Mucosa of rectum (tissue), 2 donors: Measurements from ENCODE around the gene ZNF554.
"Not testable (repeated sequence)": the region's sequence is repeated elsewhere in the genome, so short reads cannot be mapped to it uniquely, and the experiment has no call there.

Source experiments
- H3K27ac ChIP-seq, 2 donors: one replicate each; pipeline ENCODE4 v1.7.0; 2013; ENCODE audit warnings: inconsistent platforms in 2 of 2, low read depth in 2 of 2, low read length in 2 of 2
- H3K27me3 ChIP-seq, 2 donors: one replicate each; pipeline ENCODE4 v1.7.0; 2013; ENCODE audit warnings: low read length in 2 of 2; ENCODE audit not compliant: control insufficient read depth in 2 of 2, insufficient read depth in 2 of 2
- H3K36me3 ChIP-seq, 2 donors: one replicate each; pipeline ENCODE4 v1.7.0; 2013; ENCODE audit warnings: low read length in 2 of 2; ENCODE audit not compliant: control insufficient read depth in 2 of 2, insufficient read depth in 2 of 2
- H3K4me1 ChIP-seq, 2 donors: one replicate each; pipeline ENCODE4 v1.7.0; 2013; ENCODE audit warnings: low read length in 2 of 2, mild to moderate bottlenecking in 1 of 2; ENCODE audit not compliant: control insufficient read depth in 2 of 2, insufficient read depth in 2 of 2
- H3K4me3 ChIP-seq, 2 donors: one replicate each; pipeline ENCODE4 v1.7.0; 2013; ENCODE audit warnings: low read length in 2 of 2
- H3K9ac ChIP-seq, 2 donors: one replicate each; pipeline ENCODE4 v1.7.0; 2013; ENCODE audit warnings: low read length in 2 of 2, low read depth in 1 of 2, mild to moderate bottlenecking in 1 of 2
- H3K9me3 ChIP-seq, 2 donors: one replicate each; pipeline ENCODE4 v1.7.0; 2013; ENCODE audit warnings: low read length in 2 of 2; ENCODE audit not compliant: control insufficient read depth in 2 of 2
- donor health status: healthy.
- donor health status: Normal muscosa, but diverticular disease.

Gene ZNF554

DNA sequence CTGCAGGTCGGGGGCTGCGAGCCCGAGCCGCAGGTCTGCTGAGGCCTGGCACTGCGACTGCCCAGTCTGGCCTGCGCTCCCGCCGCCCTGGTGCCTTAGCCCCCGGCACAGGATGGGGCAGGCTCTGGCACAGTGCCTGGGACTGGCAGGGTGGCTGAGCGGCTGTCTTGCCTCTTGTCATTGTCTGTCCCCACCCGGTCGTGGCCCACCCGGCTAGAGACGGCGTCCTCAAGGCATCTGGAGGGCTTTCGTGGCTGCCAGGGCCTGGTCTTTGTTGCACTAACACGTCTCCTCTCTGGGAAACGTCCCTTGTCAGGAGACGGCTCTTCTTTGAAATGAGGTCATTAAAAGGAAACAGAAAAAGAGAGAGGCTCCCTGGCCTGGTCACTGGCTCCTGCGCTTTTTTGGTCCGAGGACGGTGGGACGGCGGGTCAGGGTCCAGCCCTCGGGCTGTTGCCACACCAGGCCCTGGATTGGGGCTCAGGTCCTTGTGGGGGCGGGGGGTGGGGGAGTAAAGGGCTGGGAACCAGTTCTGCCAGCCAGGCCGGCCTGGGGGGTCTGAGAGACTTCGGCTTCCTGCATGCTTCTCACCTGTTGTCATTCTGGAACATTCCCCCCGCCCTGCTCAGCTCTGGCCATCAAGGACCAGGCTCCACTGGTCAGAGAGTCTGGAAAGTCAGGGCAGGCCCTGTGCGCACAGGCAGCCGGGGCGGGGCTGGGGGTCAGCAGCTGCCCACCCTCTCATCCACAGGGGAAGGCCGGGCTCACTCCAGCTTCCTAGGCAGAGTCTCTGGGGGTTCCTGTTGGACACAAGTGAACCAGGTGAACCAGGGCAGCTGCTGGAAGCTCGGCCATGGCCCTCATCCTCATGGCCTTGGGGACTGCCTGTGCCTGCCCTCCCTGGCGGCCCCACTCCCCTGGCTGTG lies 6.2 kb upstream of the ZNF554 start:
- H3K4me1 ChIP-seq: peaks cover 16 to 23% of the 10 kb centered on the region in 2 donors
- H3K27me3 ChIP-seq: no peaks in the 10 kb centered on the region
- H3K36me3 ChIP-seq: peaks cover 17 to 18% of the 10 kb centered on the region in 2 donors
- no peak overlapping the region for H3K27ac ChIP-seq
- H3K9ac ChIP-seq: no peak overlapping the region
- H3K9me3 ChIP-seq: no peaks in the 10 kb centered on the region
- no peak overlapping the region for H3K4me3 ChIP-seq

DNA sequence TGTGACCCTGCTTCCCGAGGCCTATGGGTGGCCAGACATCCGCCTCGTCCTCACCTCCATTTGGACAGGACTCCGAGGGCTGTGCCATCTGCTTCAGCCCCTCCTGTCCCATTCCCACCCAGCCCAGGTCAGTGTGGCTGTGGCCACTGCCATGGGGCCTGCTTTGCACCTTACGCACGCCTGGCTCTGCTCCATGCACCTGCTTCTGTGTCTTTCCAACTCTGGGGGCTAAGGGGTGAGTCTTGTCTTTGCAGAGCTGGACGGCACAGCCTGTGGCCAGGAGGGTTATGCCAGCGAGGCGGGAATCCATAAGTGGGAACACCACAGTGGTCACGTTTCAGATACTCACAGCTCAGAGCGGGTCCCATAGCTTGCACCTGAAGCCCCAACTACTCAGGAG lies 5.2 kb upstream of the ZNF554 start:
- H3K36me3 ChIP-seq: peaks cover 9 to 10% of the 10 kb centered on the region in 2 donors
- H3K4me1 ChIP-seq: peaks cover 16 to 23% of the 10 kb centered on the region in 2 donors
- no peak overlapping the region for H3K27ac ChIP-seq
- H3K9me3 ChIP-seq: no peaks in the 10 kb centered on the region
- H3K27me3 ChIP-seq: no peaks in the 10 kb centered on the region
- H3K4me3 ChIP-seq: no peak overlapping the region
- H3K9ac ChIP-seq: no peak overlapping the region

DNA sequence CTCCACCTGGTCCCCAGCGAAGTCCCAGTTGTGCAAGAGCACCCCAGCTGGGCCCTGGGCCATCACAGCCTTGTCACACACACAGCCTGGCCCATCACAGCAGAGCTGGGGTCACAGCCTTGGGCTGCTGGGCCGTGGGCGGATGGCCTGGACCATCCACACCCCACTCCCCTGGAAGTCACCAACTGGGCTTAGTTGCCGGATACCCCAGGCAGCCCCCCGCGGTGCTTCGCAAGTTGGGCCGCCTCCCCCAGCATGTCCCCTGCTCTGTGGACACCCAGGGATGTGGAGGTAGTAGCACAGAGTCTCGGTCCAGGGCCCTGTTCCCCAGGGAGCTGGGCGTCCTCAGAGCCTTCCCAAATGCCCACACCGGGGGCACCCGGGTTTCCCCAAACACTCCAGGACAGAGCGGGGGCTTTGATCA lies 4.5 kb upstream of the ZNF554 start:
- Histone ChIP-seq H3K27ac (no peak overlapping the region), H3K4me1 (peaks cover 17 to 24% of the 10 kb centered on the region in 2 donors), H3K9ac (no peak overlapping the region), H3K9me3 (no peaks in the 10 kb centered on the region), H3K4me3 (no peak overlapping the region), H3K27me3 (no peaks in the 10 kb centered on the region), H3K36me3 (peaks cover 5% of the 10 kb centered on the region in 2 donors)

DNA sequence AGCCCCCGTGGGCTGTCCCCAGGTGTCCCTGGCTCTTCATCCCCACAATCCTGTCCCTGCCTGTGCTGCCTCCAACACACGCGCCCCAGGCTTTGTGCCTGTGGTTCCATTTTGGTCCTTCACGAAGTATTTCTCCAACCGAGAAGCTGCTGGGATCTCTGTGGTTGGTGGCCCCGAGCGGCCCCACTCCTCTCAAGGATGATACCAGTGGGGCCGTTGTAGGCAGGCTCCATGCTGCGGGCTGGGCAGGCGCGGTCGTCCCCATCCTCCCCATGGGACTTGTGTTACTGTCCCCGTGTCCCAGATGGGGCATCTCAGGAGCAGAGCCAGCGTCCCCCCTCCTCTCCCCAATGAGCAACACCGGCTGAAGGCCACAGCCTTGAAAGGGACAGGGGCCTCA lies 3.7 kb upstream of the ZNF554 start:
- Histone ChIP-seq H3K27me3 (no peaks in the 10 kb centered on the region), H3K27ac (no peak overlapping the region), H3K9me3 (no peaks in the 10 kb centered on the region), H3K9ac (no peak overlapping the region), H3K4me3 (no peak overlapping the region), H3K4me1 (peaks cover 16 to 25% of the 10 kb centered on the region in 2 donors), H3K36me3 (peaks cover 3 to 5% of the 10 kb centered on the region in 2 donors)

DNA sequence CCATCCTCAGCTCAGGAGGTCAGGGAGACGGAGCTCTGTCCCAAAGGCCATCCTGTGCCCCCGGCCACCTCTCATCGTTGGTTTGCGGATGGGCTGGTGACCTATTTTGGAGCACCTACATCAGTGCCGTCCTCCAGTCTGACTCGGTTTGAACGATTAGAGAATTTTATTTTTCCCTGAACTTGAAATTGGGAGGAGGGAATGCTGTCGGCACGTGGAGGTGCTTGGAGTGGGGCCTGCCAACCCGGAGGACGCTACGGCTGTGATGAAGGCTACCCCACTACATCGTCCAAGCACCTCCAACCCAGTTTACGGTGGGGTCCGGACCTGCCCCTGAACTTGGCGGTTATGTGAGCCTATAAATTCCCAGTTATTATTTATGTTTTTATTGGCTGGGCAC lies 3.0 kb upstream of the ZNF554 start:
- Histone ChIP-seq H3K36me3 (peaks cover 0 to 5% of the 10 kb centered on the region in 2 donors), H3K4me3 (no peak overlapping the region), H3K9ac (no peak overlapping the region), H3K9me3 (no peaks in the 10 kb centered on the region), H3K27me3 (no peaks in the 10 kb centered on the region), H3K27ac (no peak overlapping the region), H3K4me1 (peaks cover 11 to 18% of the 10 kb centered on the region in 2 donors)

DNA sequence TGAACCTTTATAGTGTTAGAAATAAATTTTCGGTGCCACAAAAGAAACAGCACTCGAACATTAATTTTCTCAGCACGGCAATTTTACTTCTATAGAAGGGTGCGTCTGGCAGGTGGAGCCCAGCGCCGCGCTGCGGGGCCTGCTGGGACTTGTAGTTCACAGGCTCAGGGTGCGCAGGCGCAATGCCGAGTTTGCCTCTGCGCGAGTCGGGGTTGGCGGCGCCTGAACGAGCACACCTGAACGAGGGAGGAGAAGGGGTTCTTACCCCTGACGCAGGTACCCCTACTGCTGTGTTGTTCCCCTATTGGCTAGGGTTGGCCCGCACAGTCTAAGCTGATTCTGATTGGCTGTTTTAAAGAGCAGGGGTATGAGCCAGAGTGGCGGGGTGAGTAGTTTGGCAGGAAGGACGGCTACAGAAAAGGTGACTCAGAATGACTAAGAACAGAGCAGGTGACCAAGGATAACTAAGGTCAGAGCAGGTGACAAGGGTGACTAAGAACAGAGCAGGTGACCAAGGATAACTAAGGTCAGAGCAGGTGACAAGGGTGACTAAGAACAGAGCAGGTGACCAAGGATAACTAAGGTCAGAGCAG lies 2.3 kb upstream of the ZNF554 start:
- H3K27me3 ChIP-seq, H3K27ac ChIP-seq, H3K4me3 ChIP-seq, H3K36me3 ChIP-seq, H3K9ac ChIP-seq, H3K9me3 ChIP-seq: not testable (repeated sequence)
- peaks cover 6 to 11% of the 10 kb centered on the region in 2 donors for H3K4me1 ChIP-seq

DNA sequence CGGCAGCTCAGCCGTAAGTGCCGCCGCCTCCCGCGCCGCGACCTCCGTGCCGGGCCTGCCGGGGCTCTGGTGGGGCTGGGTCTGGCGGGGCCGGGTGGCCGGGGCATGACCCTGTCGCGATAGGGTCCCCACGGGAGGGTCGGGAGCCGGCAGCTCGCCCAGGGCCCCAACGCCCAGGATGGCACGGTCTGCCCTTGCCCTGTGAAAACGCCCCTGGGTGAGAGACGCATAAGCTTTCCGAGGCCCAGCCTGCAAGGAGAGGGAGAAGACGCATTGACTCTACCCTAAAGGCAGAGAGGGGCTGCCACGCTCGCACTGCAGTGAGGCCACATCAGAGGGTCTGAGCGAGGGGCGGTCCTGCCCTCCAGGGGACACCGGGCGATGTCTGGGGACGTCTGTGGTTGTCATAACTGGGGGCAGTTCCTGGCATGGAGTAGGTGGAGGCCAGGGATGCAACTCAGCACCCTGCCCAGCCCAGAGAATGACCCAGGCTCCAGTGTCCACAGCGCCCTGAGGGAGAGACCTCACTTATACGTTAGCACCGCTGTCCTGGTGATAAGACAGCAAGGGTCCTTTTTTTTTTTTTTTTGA lies 539 bp downstream of the ZNF554 start:
- Histone ChIP-seq H3K36me3 (no peaks in the 10 kb centered on the region), H3K4me1 (peaks cover 3 to 5% of the 10 kb centered on the region in 2 donors), H3K9ac (peak overlapping the region; percentile 66 to 82), H3K27me3 (no peaks in the 10 kb centered on the region), H3K4me3 (peak overlapping the region; percentile 76 to 81), H3K27ac (no peak overlapping the region), H3K9me3 (no peaks in the 10 kb centered on the region)

DNA sequence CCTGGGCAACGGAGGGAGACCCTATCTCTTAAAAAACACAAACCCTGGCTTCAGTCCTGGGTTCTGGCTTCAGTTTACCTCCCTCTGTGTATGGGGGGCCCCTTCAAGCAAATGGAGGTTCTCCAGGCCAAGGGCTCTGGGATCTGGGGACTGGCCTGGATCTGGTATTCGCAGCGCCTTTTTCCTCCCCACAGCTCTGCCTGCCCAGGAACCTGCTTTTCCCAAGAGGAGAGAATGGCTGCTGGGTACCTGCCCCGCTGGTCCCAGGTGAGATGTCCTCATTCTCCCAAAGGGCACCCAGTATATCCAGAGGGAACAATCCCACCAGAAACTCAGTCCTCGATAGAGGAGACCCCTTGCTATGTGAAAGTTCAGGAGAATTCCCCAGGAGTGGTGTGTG lies 3.2 kb downstream of the ZNF554 start:
- H3K36me3 ChIP-seq: peaks cover under 1 to 6% of the 10 kb centered on the region in 2 donors

DNA sequence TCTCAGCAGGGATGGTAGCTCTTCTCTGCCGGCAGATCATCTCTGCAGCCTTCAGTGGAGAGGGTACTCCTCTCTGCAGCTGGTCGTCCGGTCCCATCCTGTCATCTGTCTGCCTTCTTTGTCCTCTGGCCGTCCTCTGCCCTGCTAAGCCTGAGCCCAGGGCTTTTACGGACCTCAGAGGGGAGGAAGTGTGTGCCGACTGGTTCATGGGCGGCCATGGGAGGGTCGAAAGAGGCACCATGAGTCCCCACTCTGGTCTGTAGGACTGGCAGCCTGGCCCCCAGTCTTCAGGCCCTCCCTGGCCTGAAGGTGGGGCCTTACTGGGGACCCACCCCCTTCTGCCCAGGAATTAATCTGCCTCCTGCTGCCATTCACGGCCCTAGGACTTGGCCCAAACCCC lies 4.0 kb downstream of the ZNF554 start:
- H3K27me3 ChIP-seq: no peaks in the 10 kb centered on the region
- no peak overlapping the region for H3K27ac ChIP-seq
- peaks cover 0 to 4% of the 10 kb centered on the region in 2 donors for H3K9me3 ChIP-seq
- H3K9ac ChIP-seq: no peak overlapping the region
- H3K4me1 ChIP-seq: peaks cover 3 to 5% of the 10 kb centered on the region in 2 donors
- H3K36me3 ChIP-seq: peaks cover 4 to 10% of the 10 kb centered on the region in 2 donors
- no peak overlapping the region for H3K4me3 ChIP-seq

More for the DNA sequence above, 3.2 kb downstream of the ZNF554 start:
- no peaks in the 10 kb centered on the region for H3K9me3 ChIP-seq
- H3K27me3 ChIP-seq: no peaks in the 10 kb centered on the region
- peaks cover 3 to 5% of the 10 kb centered on the region in 2 donors for H3K4me1 ChIP-seq
- no peak overlapping the region for H3K27ac ChIP-seq
- no peak overlapping the region for H3K9ac ChIP-seq
- no peak overlapping the region for H3K4me3 ChIP-seq

DNA sequence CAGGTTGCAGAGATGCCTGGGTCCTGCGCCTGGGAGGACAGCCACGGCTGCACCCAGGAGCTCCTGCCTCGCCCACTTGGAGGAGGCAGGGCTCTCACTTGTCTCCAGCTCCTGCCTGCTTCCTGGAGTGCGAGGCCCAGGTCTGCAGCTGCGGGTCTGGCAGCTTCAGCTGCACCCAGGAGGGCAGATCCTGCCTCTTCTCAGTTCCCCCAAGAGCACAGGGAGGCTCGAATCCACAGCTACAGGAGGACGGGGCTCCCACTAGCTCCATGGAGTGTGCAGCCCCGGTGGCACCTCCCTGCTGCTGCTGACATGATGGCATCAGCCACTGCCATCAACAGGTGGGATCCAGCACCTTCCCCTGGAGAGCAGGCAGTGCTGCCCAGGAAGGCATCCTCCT lies 4.5 kb downstream of the ZNF554 start:
- Histone ChIP-seq H3K27ac (no peak overlapping the region), H3K27me3 (no peaks in the 10 kb centered on the region), H3K36me3 (peaks cover 4 to 10% of the 10 kb centered on the region in 2 donors), H3K9me3 (peaks cover 0 to 4% of the 10 kb centered on the region in 2 donors), H3K4me3 (no peak overlapping the region), H3K4me1 (peaks cover 3 to 5% of the 10 kb centered on the region in 2 donors), H3K9ac (no peak overlapping the region)
